Measurements from ENCODE around the gene EPHB2.

The EPHB2 gene

GRCh38 chr1:22751124-22751531, 40.5 kb downstream of the EPHB2 start:
- no peak for DNase-seq (ENCODE audit: low read depth)

DNA sequence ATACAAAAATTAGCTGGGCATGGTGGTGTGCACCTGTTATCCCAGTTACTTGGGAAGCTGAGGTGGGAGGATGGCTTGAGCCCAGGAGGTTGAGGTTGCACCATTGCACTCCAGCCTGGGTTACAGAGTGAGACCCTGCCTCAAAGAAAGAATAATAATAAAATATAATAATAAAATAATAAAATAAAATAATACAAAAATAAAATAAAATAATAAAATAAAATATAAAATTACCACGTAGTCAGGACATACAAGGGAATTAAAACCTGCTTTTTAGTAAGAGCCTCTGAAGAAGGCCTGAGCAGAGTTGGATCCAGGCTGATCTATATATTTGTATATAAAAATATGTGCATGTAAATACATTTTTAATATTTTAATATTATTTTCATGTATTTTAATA, 41.7 kb downstream of the EPHB2 start:
- no peak for DNase-seq (ENCODE audit: low read depth)

DNA sequence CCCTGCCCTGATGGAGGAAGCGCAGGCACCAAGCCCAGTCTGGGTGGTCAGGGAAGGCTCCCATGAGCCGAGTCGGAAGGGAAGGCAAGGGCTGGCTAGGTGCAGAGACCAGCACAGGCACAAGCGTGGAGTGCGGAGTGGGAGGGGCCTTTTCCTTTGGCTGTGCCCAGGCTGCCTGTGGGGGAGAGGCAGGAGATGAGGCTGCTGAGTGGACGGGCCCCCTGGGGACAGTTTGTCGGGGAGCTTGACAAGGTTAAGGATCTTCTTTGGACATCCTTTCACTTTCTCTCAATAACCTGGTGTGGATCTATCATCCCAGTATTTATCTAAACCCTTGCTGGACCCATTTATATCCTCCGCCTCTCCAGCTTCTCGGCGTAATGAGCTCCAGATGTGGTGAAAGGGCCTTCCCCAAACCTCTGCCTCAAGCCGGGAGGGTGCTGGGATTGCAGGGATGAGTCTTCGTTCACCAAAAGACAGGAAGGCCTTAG, 42.9 kb downstream of the EPHB2 start:
- DNase-seq (ENCODE audit: low read depth), result no peak

DNA sequence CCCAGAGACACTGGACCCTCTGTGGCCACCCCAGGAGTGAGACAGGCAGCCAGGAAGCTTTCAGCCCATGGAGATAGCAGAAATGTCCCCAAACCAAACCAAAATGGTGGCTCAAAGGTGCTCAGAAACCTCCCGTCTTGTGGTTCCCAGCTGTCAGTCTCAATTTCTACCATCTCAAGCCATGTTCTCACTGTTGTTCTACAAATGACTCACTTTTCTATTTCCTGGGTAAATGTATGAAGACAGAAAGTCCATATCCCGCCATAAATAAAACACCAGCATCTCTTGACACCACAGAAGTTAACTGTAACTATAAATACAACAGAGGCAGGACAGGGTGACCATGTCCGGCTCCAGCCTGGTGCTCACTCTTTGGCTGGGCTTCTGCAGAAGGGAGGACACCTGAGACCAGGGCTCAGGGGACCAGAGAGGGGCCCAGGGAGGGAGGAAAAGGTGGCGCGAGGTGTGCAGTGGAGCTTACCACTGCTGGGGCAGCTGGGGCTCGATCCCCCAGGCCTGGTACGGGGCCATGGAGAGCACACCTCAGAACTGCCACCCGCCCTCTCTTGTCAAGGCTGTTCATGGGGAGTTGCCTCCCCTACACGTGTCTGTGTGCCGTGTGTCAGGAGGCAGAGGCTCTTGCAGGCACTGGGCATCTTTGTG, 43.6 kb downstream of the EPHB2 start:
- no peak for DNase-seq (ENCODE audit: low read depth)

DNA sequence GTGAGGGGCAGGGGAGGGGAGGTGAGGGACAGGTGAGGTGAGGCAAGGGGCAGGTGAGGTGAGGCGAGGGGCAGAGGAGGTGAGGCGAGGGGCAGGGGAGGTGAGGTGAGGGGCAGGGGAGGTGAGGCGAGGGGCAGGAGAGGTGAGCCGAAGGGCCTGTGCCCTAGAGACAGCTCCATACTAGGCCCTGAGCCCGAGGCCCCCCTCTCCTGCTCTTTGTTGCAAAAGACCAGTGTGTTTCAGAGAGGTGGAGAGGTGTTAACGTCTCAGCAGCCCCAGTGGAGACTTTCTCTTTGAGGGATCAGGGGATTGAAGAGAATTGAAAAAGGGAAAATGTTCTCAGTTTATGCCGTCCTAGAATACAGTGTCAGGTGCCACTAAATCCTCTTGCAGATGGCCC, 44.2 kb downstream of the EPHB2 start:
- DNase-seq (ENCODE audit: low read depth), result no peak

DNA sequence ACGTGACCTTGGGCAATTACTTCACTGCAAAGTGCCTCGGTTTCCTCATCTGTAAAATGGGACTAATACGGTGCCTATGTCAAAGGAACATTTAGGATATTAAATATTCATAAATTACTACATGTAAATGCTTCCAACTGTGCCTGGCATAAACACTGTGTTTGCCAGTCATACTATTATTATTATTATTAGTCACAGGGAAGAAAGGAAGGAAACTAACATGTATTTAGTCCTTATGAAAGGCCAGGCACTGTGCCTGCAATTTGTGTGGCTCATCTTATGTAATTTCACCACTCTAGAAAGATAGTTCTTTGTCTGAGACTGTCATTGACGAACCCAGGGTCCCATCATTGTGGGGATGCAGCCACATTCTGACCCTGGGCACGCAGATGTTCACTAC, 45.0 kb downstream of the EPHB2 start:
- no peak for DNase-seq (ENCODE audit: low read depth)

DNA sequence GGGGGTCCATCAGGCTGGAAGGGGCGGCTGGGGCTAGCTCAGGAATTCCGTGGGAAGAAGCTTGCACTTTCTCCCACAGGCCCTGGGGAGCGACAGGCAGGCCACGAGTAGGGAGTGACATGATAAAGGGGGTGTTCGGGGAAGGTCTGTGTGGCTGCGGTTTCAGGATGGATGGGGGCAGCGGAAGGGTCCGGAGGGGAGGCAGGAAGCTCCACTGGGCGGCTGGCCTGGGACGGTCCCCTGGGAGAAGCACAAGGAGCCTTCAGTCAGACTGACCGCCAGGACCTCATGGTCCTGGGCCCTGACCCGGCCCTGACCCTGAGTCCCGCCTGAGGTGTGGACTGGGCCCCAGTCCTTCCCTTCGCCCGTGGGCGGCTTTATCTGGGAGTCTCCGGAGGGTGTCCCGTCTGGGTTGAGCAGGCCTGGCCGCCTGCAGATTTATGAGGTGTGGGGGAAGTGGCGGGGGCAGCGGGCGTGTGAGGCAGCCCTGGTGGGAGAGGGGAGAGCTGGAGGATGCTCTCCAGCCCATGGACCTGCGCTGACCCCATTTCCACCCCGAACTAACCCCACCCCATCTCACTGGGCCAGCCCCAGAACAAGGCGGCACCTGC, 45.6 kb downstream of the EPHB2 start:
- DNase-seq (ENCODE audit: low read depth), result no peak

DNA sequence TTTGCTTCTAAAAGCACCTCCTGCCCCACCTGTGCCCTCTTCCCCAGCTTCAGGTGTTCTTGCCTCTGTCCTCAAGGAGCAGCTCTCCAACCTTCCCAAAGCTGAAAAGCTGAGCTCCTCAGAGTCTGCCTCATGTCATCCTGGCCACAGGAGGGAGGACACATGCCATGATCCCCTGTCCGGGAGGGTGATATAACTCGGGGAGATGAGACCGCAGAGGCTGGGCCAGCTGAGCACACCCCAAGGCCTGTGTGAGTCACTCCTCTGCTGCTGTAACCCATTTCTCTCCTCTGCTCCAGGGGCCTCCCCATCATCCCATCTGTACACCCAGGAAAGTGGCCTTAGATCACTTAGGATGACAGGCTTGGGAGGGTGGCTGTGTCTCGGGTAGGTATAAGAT, 49.8 kb downstream of the EPHB2 start:
- DNase-seq (ENCODE audit: low read depth), result no peak

GRCh38 chr1:22761101-22761500, 50.5 kb downstream of the EPHB2 start:
- DNase-seq (ENCODE audit: low read depth), result no peak

DNA sequence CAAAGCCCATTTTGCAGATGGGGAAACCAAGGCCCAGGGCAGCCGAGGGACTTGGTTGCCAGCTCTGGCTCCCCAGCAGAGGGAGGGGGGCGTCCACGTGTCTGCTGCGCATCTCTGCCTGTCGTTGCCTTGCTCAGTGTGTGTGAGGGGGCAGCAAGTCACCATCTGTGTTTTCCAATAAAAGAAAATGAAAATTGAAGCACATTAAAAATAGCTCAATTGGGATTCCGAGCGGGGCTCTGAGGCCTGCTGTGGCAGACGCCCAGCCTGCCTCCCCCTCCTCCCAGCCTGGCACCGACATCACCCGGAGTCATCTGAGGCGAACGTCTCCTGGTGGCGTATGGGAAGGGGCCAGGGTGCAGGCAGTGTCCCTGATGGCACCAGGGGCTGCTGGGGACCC, 51.2 kb downstream of the EPHB2 start:
- DNase-seq (ENCODE audit: low read depth), result no peak

GRCh38 chr1:22763487-22764200, 53.0 kb downstream of the EPHB2 start:
- DNase-seq (ENCODE audit: low read depth), result no peak

DNA sequence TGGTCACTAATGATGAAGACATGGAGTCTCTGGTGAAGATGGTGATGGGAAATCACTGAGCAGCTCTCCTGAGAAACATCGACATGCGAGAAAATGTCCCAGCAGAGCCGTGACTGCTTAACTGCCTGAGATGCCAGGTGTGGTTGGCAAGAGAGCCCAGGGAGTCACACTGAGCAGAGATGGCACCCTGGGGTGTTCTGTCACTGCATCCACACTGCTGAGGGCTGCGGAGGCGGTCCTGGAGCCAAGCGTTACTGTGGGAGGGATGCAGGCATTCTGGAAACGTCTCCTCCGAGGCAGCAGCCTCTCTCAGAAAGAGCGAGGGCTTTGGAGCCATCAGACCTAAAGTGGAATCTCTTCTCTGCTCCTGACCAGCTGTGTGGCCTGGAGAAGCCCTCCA, 57.2 kb downstream of the EPHB2 start:
- DNase-seq (ENCODE audit: low read depth), result no peak

DNA sequence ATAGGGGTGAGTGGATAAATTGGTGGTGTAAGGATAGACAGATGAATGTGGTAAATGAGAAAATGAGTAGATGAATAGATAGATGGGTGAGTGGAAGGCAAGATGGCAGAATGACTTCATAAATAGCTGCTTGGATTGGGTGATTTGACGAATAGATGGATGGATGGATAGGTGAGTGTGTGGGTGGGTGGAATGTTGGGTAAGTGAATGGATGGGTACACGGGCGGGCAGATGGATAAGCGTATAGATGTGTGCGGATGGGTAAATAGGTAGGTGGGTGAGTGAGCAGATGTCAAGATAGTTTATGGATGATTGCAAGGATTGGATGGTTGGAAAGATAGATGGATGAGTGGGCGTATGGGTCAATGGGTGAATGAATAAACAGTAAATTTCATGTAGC, 59.3 kb downstream of the EPHB2 start:
- DNase-seq (ENCODE audit: low read depth), result no peak

DNA sequence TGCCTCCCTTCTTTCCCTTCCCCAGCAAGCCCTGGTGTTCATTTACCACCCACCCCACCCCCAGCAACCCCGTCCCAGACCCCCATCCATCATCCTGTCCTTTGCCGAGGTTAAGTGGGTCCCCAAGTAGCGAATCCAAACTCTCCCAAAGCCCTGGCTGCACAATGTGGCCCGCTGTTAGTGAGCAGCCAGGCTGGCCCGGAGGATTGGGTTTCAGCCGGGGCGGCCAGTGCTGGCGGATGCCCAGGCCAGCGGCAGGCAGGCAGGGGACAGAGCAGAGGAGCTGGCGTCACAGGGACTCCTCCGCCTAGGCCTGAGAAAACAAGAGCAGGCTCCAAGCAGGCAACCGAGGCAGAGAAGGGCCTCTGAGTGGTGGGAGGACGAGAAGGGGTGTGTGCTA, 61.4 kb downstream of the EPHB2 start:
- no peak for DNase-seq (ENCODE audit: low read depth)

GRCh38 chr1:22773981-22774832, 63.6 kb downstream of the EPHB2 start:
- DNase-seq (ENCODE audit: low read depth), result no peak

- no peak for DNase-seq (ENCODE audit: low read depth)
Observed at GRCh38 chr1:22774833-22775182, 64.2 kb downstream of the EPHB2 start.

DNA sequence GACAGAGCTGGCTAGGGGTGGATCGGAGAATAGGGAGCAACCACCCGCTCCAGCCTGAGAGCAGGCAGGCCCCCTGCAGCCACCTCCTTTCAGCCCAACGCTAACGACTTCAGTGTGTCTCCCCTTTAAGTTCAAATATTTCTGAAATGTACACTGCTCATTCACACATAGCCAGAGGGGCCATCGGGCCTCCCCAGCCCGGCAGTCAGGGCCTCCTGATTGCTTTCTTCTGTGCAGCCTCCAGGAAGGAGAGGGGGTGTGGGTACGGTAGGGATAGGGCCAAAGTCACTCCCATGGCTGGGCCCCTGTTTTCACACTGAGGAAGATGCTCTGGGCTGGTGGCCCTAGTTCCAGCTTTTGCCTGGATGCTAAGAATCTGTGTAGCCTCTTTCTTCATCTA, 64.8 kb downstream of the EPHB2 start:
- no peak for DNase-seq (ENCODE audit: low read depth)

- DNase-seq (ENCODE audit: low read depth), result no peak
Observed at GRCh38 chr1:22776035-22776613, 65.5 kb downstream of the EPHB2 start.

- no peak for DNase-seq (ENCODE audit: low read depth)
Observed at GRCh38 chr1:22777388-22778057, 66.9 kb downstream of the EPHB2 start.

DNA sequence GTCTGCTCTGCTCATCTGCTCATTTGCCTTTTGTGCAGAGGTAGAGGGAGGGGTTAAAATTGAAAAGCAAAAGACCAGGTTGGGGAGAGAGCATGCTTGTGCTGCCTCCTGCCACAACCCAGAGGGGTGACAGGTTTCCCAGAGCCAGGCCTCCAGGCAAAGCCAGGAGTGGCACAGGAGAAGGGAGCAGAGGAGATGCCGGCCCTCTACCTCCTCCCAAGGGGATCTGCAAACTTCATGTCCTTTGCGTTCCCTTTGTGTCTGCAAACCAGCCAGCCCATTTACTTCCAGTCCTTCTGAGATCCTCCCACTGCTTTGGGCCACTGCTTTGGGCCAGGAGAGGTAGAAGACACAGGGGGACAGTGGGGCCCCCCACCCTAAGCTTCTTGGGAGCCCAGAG, 67.8 kb downstream of the EPHB2 start:
- no peak for DNase-seq (ENCODE audit: low read depth)

GRCh38 chr1:22778862-22779520, 68.4 kb downstream of the EPHB2 start:
- no peak for DNase-seq (ENCODE audit: low read depth)

All from non-pigmented ciliary epithelial cell (primary cell).